Activated CD8-positive, alpha-beta memory T cell treated with anti-CD3 and anti-CD28 coated beads, Interleukin-2, amount 50 U/mL, for 1 hour (primary cell): ENCODE results near the gene KRTAP12-2.
"Not testable (repeated sequence)": the region's sequence is repeated elsewhere in the genome, so short reads cannot be mapped to it uniquely, and the experiment has no call there.

ENCODE experiments used
- DNase-seq: peaks from one replicate; pipeline ENCODE4 v3.0.0-alpha.2; 2020; ENCODE audit errors: extremely low read depth

KRTAP12-2 gene

DNA sequence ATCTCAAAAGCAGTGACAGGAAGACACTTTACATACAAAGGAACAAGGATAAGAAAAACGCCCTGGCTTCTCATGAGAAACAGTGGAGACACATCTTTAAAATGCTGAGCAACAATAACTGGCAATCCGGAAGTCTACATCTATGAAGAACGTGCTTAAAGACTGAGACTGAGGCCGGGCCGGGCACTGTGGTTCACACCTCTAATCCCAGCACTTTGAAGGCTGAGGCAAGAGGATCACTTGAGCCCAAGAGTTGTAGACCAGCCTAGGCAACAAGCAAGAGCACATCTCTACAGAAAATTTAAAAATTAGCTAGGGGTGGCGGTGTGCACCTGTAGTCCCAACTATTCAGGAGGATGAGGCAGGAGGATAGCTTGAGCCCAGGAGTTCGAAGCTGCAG, 17.4 kb upstream of the KRTAP12-2 start:
- no peak for DNase-seq

GRCh38 chr21:44682580-44683151, 15.9 kb upstream of the KRTAP12-2 start:
- no peak for DNase-seq

- no peak for DNase-seq
Observed at GRCh38 chr21:44681861-44682579, 15.3 kb upstream of the KRTAP12-2 start, which contains the start of gene KRTAP12-1. TSS of gene KRTAP12-1 (minus strand) at chr21:44682163. CDS start at chr21:44682123, 40 bp downstream.

DNA sequence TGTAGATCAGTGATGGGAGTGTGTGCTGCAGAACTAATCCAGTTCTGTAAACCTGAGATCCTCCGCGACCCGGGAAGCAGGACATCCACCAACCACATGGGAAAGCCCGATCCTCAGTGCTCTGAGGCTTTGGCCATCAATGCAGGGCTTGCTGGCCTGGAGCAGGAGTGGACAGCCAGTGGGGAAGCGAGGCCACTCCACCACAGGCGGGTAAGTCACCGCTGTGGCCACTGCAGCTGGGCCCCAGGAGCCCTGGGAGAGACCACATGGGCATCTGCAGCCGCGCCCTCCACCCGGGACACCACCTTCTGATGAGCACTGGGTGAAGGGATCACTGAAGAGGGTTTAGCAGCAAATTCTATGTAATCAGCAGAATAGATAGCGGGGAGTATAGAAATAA, 14.4 kb upstream of the KRTAP12-2 start:
- no peak for DNase-seq

DNA sequence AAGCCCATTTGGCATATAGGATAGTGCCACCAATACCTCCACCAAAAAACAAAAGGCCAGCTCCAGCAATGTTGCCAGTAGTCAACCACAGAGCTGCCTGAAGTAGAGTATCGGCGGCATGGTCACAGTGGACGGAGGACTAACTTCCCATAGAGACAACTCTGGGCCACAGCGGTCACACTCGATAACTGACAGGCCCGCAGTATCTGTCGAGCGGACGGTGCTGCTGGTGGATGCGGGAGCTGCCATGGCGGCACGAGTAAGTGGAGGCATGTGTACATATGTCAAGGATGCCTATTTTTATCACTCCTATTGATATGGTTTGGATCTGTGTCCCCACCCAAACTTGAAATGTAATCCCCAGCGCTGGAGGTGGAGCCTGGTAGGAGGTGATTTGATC, 11.2 kb upstream of the KRTAP12-2 start:
- no peak for DNase-seq

- DNase-seq = no peak
Observed at GRCh38 chr21:44671911-44672310, 5.2 kb upstream of the KRTAP12-2 start.

DNA sequence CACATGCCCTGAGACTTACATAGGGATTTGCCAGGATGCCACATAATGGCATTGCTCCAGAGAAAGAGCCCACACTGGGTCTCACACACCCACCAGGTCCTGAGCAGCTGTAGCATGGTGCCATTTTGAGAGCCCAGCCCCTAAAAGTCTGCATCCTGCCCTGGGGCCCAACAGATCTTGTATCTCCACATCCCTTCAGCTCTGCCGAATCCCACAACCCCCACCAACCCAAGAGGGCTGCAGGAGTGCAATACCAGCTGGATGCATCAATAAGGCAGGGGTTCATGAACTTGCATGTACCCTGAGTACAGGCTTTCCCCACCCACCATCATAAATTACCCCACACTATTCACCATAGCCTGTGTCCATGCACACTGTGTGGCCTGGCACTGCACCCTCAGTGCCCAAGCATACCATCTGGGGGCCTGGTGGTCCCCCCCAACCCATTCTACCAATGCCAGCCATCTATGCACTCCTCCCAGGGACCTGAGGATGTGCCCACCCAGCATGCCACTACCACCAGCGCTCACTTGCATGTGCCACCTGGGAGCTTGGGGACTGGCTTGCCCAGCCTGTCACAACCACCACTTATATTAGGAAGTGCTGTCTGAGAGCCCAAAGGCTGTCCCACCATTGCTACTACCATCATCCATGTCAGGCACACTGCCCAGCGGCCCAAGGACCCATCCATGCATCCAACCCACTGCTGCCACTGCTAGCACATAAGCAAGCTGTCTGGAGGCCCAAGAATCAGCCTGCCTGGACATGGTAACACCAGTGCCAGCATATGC, 4.1 kb upstream of the KRTAP12-2 start:
- no peak for DNase-seq

- no peak for DNase-seq
Observed at GRCh38 chr21:44667612-44668011, 885 bp upstream of the KRTAP12-2 start.

DNA sequence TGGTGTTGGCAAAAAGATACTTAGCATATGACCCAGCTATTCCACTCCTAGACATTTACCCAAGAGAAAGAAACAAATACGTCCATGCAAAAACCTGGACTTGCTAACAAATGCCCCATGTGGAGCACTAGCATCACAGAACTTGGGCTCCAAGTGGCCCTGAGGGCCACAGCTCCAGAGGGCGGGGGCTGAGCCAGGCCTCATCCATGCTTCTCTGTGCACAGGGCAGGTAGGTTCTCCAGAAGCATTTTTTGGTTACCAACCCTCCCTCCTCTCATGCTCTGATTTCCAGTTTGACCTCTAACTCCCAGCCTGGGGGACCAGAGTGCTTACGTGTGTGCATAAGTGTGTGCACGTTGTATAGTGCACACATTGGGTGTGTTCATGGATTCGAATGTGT, 2.0 kb downstream of the KRTAP12-2 start:
- DNase-seq = no peak

DNA sequence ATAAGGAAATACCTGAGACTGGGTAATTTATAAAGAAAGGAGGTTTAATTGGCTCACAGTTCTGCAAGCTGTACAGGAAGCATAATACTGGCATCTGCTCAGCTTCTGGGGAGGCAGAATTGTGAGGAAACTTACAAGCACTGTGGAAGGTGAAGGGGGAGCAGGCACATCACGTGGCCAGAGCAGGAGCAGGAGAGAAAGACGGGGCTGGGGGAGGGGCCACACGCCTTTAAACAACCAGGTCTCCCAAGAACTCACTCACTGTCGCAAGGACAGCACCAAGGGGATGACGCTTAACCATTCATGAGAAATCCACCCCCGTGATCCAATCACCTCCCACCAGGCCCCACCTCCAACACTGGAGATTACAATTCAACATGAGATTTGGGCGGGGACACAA, 5.2 kb downstream of the KRTAP12-2 start:
- DNase-seq = not testable (repeated sequence)

DNA sequence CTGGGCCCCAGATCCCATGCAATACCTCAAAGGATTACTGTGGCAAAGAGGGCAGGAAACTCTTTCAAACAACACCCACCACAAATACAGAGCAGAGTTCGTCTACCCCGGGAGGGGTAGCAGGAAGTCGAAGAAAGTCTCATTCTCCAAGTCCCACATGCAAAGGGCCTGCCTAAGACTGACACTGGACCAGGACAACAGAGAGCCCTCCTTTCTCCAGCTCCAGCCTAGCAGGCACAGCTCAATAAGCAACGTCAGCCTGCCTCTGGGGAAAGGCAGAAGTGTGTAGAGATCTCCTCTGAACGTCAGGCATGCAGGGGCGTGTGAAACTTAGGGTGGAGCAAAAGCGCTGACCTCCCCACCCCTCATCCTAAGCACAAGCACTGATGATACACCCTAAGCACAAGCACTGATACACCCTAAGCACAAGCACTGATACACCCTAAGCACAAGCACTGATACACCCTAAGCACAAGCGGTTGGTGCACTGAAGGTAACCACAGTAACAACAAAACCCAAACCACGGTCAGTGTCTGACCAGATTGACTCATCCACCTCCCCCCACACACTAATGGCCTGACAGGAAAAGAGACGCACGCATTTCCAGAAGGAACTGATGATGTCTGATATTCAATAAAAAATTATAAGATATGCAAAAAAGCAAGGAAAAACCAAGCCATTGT, 7.7 kb downstream of the KRTAP12-2 start:
- DNase-seq = no peak

GRCh38 chr21:44658541-44658910, 8.2 kb downstream of the KRTAP12-2 start:
- no peak for DNase-seq

- peak; percentile 32 for DNase-seq
Observed at GRCh38 chr21:44657635-44658540, 8.8 kb downstream of the KRTAP12-2 start, which contains the start of gene KRTAP12-3. TSS of gene KRTAP12-3 (plus strand) at chr21:44657932. CDS start at chr21:44657980, 48 bp downstream.

DNA sequence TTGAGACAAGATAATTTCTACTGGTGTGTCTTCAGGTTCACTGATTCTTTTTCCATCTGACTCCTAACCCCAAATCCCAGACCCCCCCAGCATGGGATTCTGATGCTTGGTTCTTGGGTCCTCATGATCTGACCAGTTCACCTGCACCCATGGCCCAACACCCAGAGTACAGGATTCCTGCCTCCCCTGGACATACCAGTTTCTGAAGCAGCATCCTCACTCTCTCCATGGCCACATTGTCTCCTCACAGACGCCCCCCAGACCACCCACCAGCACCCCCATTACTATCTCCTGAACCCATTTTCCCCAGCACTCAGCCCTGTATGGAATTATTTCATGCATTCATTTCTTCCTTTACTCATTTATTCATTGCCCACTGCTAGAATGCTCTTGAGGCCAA, 9.9 kb downstream of the KRTAP12-2 start:
- DNase-seq = no peak

DNA sequence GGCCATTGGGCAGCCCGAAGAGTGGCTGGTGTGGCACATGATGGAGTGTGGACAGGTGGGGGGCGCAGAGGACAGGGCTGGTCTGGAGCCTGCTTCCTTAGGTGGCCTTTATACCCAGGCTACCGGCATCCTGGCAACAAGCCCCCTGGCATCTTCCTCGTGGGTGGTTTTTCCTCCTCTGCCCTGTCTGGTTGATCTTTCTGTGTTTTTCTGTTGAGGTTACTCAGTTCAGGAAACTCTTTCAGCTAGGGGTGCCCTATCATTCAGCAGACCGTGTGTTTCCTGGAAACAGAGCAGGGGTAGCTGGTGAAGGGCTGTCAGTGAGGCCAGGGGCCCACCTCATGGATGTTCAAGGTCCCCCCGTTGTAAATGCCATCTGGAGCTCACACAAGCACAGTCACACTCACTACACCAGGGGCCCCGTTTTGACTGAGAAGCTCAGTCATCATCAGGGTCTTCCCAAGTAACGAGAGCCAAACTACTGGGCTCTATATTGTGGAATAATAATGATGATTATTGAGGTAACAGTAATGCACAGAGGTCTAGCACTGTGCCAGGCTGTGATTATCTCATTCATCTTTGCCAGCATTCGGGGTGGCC, 12.1 kb downstream of the KRTAP12-2 start, which contains the start of gene KRTAP12-4:
Gene KRTAP12-4, minus strand, starts transcription at position 84 of the 600 bp plus-strand sequence. Its CDS starts 45 bp downstream, at position 39.
- no peak for DNase-seq

GRCh38 chr21:44653656-44654575, 12.8 kb downstream of the KRTAP12-2 start:
- DNase-seq = peak; percentile 63

DNA sequence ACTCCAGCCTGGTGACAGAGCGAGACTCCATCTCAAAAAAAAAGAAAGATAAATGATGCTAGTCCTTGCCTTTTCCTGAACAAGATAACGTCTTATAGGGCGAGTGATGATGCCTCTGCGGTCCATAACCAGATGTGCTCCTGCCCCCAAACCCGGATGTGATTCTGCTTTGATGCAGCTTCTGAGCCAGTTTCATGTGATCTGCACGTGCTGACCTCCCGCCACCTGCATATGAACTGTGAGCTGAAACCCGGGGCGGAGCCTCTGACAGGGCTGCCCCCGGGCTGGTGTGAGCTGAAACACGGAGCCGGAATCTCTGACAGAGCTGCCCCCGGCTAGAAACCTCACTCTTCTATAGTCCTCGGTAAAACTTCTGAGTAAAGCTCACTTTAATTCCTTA, 13.6 kb downstream of the KRTAP12-2 start:
- DNase-seq = no peak

GRCh38 chr21:44650973-44651675, 15.6 kb downstream of the KRTAP12-2 start:
- DNase-seq = no peak
